HG02588 (cell line): ENCODE data around the gene CIDEB.
"Not testable (repeated sequence)": the region's sequence is repeated elsewhere in the genome, so short reads cannot be mapped to it uniquely, and the experiment has no call there.

Experiments
- ATAC-seq: cut with Tn5 transposase; IDR thresholded peaks from one replicate; pipeline ENCODE4 v1.9.1; 2021; ENCODE audit warnings: mild to moderate bottlenecking, moderate library complexity; ENCODE audit not compliant: unreplicated experiment

The CIDEB gene

GRCh38 chr14:24332268-24332993 is 24.7 kb upstream of the CIDEB start:
- ATAC-seq = no peak

- no peak for ATAC-seq
Observed at GRCh38 chr14:24331731-24332267, 24.0 kb upstream of the CIDEB start.

DNA sequence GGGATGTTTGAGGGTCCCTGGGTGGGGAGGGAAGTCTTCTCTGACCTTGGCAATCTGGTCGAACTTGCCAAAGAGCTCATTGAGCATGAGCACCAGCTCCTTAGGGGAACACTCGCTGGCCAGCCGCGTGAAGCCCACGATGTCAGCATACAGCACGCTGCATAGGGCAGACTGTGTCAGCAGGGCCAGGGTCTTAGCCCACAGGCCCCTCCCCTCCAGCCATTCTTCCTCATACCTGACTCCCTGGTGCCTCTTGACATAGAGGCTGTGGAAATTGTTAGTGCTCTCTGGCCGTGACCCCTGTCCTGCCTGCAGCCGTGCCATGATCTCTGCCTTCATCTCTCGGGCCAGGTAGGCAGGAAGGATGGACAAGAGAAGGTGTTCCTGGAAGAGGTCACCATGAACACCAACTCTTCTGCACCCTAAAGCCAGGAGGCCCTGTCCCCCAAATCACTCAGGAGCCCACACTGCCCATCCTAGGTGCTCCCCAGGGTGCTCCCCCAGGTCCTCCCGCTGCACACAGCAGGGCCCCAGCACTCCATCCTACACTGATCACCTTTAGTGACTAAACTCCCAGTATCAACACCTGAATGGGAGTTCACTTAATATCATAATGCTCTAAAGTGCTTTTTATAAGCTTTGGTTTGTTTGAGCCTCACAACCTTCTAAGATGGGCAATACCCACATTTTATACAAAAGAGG is 23.3 kb upstream of the CIDEB start:
- no peak for ATAC-seq

DNA sequence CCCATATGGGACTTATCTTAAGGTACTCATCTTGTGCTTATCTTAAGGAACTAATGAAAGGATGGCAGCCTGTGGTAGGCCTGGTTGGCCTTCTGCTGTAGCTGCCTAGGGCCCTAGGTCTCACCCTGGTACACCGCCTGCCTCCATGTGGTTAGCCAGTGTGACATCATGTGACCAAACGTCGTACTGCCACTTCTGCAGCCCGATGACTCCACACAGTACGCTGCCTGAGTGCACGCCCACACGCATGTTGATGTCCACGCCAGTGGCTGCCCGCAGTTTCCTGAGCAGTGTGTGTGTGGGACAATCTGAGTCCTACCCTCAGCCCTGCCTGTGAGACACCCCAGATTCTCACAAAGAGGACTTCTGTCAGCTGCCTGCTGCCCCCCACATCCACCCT is 22.0 kb upstream of the CIDEB start:
- ATAC-seq = no peak

- no peak for ATAC-seq
Observed at GRCh38 chr14:24329073-24329663, 21.4 kb upstream of the CIDEB start.

DNA sequence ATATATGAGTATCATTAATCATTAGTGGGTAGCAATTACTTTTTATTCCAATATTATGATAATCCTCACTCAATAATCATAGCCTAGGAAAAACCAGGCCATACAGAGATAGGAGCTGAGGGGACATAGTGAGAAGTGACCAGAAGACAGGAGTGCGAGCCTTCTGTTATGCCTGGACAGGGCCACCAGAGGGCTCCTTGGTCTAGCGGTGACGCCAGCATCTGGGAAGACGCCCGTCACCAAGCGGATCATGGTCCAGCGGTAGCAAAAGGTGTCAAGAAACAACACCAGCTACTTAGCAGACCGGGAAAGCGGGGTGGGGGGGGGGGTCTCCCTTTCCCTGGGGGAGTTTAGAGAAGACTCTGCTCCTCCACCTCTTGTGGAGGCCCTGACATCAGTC is 20.1 kb upstream of the CIDEB start:
- ATAC-seq = not testable (repeated sequence)

DNA sequence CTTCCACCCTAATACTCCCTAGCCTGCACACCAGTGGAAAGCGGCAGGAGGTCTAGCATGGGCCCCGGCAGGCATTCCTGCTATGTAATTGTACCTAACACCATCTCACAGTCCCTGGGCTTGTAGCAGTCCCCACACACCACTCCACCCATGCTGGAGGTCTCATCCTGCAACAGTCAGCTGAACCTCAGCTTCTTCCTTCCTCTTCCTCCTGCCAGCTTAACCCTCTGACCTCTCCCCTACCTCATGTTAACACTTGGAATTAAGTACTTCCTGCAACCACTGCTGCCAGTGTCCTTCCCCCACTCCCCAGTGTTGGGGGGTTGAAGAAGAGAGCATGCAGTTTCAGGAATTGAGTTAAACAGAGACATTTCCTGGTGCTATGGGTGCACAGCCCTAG is 19.5 kb upstream of the CIDEB start:
- no peak for ATAC-seq

GRCh38 chr14:24325963-24326362 is 18.2 kb upstream of the CIDEB start:
- no peak for ATAC-seq

DNA sequence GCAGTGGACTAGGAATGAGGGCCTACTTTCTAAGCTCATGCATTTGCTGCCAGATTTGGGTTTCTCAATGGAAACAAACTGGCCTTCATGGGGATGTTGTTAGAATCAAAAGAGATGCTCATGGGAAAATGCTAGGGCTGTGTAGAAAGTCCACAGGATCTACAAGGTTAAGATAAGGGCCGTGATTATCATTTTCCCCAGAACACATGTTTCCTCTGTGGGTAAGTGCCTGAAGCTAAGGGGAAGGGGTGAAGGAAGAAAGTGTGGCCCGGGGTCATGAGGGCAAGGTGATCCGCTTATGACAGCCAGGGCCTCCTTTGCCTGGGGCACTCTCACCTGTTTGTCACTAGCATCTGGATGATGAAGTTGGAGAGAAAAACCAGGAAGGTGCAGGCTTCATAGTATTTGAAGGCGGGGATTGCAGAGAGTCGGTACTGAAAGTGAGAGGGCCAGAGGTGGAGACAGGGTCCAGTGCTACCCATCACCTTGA is 17.3 kb upstream of the CIDEB start:
- ATAC-seq = no peak

DNA sequence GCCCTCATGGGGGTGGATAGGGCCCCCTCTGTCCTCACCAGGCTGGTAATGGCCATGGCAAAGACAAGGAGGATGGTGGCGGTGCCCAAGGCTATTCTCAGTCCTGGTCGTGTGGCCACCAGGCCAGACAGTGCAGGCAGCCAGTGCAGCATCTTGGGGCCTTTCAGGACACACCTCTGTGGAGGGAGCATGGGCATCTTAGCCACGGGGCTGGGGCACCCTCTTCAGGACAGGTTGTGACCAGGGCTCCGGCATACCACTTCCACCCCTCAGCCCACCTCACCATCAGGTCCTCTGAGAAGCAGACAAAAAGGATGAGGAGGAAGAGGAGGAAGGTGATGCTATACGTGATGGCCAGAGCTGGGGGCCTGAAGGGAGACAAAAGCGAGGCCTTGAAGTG is 16.2 kb upstream of the CIDEB start:
- no peak for ATAC-seq

GRCh38 chr14:24323341-24323740 is 15.6 kb upstream of the CIDEB start:
- ATAC-seq = no peak

GRCh38 chr14:24322672-24323071 is 14.9 kb upstream of the CIDEB start:
- ATAC-seq = no peak

DNA sequence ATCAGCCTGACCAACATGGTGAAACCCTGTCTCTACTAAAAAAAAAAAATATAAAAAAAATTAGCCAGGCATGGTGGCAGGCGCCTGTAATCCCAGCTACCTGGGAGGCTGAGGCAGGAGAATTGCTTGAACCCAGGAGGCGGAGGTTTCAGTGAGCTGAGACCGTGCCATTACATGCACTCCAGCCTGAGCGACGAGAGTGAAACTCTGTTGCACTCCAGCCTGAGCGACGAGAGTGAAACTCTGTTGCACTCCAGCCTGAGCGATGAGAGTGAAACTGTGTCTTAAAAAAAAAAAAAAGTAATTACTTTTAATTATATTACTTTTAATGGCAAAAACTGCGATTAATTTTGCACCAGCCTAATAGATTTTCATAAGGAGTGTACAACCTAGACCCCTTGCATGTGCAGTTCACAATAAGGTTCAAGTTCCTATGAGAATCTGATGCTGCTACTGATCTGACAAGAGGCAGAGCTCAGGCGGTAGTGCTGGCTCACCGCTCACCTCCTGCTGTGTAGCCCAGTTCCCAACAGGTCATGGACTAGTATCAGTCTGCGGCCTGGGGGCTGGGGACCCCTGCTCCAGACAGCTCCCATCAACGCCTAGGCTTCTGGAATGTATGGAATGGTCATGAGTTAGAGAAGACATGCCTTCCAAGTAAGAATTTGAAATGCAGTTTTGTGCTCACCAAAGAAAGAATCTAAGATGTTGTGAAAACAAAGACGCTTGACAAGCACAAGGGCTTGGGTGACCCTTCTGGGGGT is 13.6 kb upstream of the CIDEB start:
- no peak for ATAC-seq

GRCh38 chr14:24317141-24317928 is 9.6 kb upstream of the CIDEB start:
- no peak for ATAC-seq

DNA sequence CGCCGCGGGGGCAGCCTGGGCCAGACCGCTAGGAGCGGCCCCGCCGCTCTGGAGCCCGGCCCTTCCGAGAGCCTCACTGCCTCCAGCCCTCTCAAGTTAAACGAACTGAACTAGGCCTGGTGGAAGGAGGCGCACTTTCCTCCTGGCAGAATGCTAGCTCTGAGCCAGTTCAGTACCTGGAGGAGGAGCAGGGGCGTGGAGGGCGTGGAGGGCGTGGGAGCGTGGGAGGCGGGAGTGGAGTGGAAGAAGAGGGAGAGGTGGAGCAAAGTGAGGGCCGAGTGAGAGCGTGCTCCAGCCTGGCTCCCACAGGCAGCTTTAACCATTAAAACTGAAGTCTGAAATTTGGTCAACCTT is 8.8 kb upstream of the CIDEB start:
- no peak for ATAC-seq

DNA sequence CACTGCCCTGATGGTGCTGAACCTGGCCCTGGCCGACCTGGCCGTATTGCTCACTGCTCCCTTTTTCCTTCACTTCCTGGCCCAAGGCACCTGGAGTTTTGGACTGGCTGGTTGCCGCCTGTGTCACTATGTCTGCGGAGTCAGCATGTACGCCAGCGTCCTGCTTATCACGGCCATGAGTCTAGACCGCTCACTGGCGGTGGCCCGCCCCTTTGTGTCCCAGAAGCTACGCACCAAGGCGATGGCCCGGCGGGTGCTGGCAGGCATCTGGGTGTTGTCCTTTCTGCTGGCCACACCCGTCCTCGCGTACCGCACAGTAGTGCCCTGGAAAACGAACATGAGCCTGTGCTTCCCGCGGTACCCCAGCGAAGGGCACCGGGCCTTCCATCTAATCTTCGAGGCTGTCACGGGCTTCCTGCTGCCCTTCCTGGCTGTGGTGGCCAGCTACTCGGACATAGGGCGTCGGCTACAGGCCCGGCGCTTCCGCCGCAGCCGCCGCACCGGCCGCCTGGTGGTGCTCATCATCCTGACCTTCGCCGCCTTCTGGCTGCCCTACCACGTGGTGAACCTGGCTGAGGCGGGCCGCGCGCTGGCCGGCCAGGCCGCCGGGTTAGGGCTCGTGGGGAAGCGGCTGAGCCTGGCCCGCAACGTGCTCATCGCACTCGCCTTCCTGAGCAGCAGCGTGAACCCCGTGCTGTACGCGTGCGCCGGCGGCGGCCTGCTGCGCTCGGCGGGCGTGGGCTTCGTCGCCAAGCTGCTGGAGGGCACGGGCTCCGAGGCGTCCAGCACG is 8.2 kb upstream of the CIDEB start:
- no peak for ATAC-seq

DNA sequence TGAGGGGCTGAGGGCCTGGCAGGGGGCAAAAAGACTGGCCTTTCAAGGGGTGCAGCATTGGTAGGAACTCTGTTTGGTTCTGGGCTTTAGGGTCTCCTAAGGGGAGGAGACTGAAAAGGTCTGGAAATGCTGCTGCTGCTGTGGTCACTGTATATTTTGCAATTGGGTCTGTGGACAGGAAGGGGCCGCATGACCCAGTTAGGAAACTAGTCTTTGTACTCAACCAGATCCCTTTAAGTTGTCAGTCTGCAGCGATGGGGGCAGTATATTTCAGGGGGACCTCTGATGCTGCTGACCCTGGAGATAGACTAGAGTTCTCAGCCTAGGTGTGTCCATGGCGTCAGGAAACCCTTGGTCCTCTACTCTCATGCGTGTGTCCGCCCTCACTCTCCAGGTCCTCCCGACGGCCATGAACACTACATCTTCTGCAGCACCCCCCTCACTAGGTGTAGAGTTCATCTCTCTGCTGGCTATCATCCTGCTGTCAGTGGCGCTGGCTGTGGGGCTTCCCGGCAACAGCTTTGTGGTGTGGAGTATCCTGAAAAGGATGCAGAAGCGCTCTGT is 7.5 kb upstream of the CIDEB start:
- ATAC-seq = no peak

GRCh38 chr14:24314377-24315193 is 6.8 kb upstream of the CIDEB start:
- ATAC-seq = no peak
